K562 (cell line): Measurements from ENCODE around the gene KIF5A. TPM values are rescaled to one million over a fixed set of nuclear protein-coding genes. Genes with fewer than 3 reads are reported as not detected.

Experiments used
- ATAC-seq: fragments of 200-7000 bp; cut with Tn5 transposase; 3 replicates; pipeline ENCODE4 v1.9.1; 2020; ENCODE audit warnings: moderate library complexity
- BruUV-seq: library from RNA; stranded (reverse); fragments of 400-500 nt; replicated peaks from 2 replicates; lab custom pipeline; 2021; lab: Mats Ljungman, UMichigan
- CTCF ChIA-PET: fragments of 300-600 bp; formaldehyde crosslinking; extraction: SDS; loops from one replicate; lab custom pipeline; 2021; ENCODE audit warnings: low intra/inter-chr PET ratio; lab: Yijun Ruan, JAX
- POLR2A ChIA-PET: fragments of 300-600, 350-650 bp; sonication (Branson Sonifier 250); formaldehyde crosslinking; extraction: SDS; loops from one replicate; lab custom pipeline; 2021; ENCODE audit warnings: antibody characterized with exemption, inconsistent platforms; lab: Yijun Ruan, JAX
- DNase-seq, 4 experiments: peaks; one replicate each; pipeline versions ENCODE4 v3.0.0 to v3.0.0-alpha.2; 2011 to 2018; ENCODE audit warnings: low spot score in 3 of 4, mixed read lengths in 3 of 4; ENCODE audit errors: extremely low read depth in 1 of 4
- FAIRE-seq: peaks from 2 replicates; lab custom pipeline; 2011; peaks lifted over from hg19 to GRCh38; lab: Jason Lieb, UNC
- H2AFZ ChIP-seq: 2 replicates; pipeline ENCODE4 v1.6.0; 2011; ENCODE audit warnings: low read depth, low read length, control low read depth, inconsistent platforms
- H3K27ac ChIP-seq: fragments of 200-600 bp; 3 replicates; pipeline ENCODE4 v1.8.0; 2011; ENCODE audit warnings: low read depth, mild to moderate bottlenecking, control low read depth, inconsistent platforms, low read length, moderate library complexity, mixed read lengths; ENCODE audit errors: extremely low read depth
- H3K27me3 ChIP-seq, 2 experiments: fragments of 300-600 bp in 1 of 2; 2 replicates in 1 of 2; 3 replicates in 1 of 2; pipeline versions ENCODE4 v1.6.0 to v1.8.0; 2011; ENCODE audit warnings: inconsistent platforms in 2 of 2, low read length in 2 of 2, mild to moderate bottlenecking in 1 of 2, mixed read lengths in 1 of 2, moderate library complexity in 1 of 2; ENCODE audit not compliant: control insufficient read depth in 2 of 2, insufficient read depth in 2 of 2
- H3K36me3 ChIP-seq: fragments of 300-600 bp; 3 replicates; pipeline ENCODE4 v1.8.0; 2011; ENCODE audit warnings: mild to moderate bottlenecking, low read length, inconsistent platforms; ENCODE audit not compliant: control insufficient read depth, insufficient read depth
- H3K4me1 ChIP-seq, 2 experiments: fragments of 200-600 bp in 1 of 2; replicated peaks in 1 of 2; 2 replicates in 1 of 2; 3 replicates in 1 of 2; pipeline versions ENCODE4 v1.5.1 to v1.8.0; 2011; ENCODE audit warnings: inconsistent platforms in 2 of 2, low read length in 2 of 2, mild to moderate bottlenecking in 1 of 2, mixed read lengths in 1 of 2, moderate library complexity in 1 of 2; ENCODE audit not compliant: control insufficient read depth in 2 of 2, insufficient read depth in 2 of 2
- H3K4me2 ChIP-seq: 2 replicates; pipeline ENCODE4 v1.6.1; 2011; ENCODE audit warnings: low read length, control low read depth, inconsistent platforms, mixed read lengths; ENCODE audit not compliant: insufficient read depth
- H3K4me3 ChIP-seq: fragments of 200-600 bp; sonication (generic), shearing (Covaris generic); 2 replicates; pipeline ENCODE4 v1.5.1; 2016; ENCODE audit warnings: control low read depth, inconsistent platforms
- H3K79me2 ChIP-seq: fragments of 200-600 bp; 3 replicates; pipeline ENCODE4 v1.8.0; 2011; ENCODE audit warnings: low read length, inconsistent platforms; ENCODE audit not compliant: control insufficient read depth, insufficient read depth
- H3K9ac ChIP-seq, 2 experiments: 2 replicates each; pipeline versions ENCODE4 v1.6.0 to v1.6.1; 2011; ENCODE audit warnings: low read depth in 2 of 2, low read length in 2 of 2, control low read depth in 1 of 2, inconsistent platforms in 1 of 2, mild to moderate bottlenecking in 1 of 2, mixed read lengths in 1 of 2; ENCODE audit not compliant: insufficient read depth in 1 of 2
- H3K9me1 ChIP-seq: one replicate; pipeline ENCODE4 v1.6.0; 2011; ENCODE audit warnings: inconsistent platforms, mild to moderate bottlenecking, low read length, moderate library complexity; ENCODE audit not compliant: control insufficient read depth, insufficient read depth
- H3K9me3 ChIP-seq: replicated peaks from 2 replicates; pipeline ENCODE4 v1.5.1; 2011; ENCODE audit warnings: low read depth, low read length, inconsistent platforms; ENCODE audit not compliant: control insufficient read depth, insufficient read depth
- H4K20me1 ChIP-seq: replicated peaks from 2 replicates; pipeline ENCODE4 v1.6.1; 2011; ENCODE audit warnings: low read length, inconsistent platforms, mixed read lengths; ENCODE audit not compliant: control insufficient read depth, insufficient read depth
- GABPA ChIP-seq: fragments of 200-800 bp; sonication (Bioruptor generic); conservative IDR thresholded peaks from 2 replicates; pipeline ENCODE4 v1.6.1; 2016; ENCODE audit warnings: low read depth, missing genetic modification characterization, missing compliant biosample characterization
- KAT7 ChIP-seq: sonication (generic); formaldehyde crosslinking; IDR thresholded peaks from 2 replicates; pipeline ENCODE4 v1.8.0; 2022; ENCODE audit warnings: missing genetic modification reagents, mild to moderate bottlenecking, borderline replicate concordance
- NBN ChIP-seq: fragments of 450-650 bp; IDR thresholded peaks from 2 replicates; pipeline ENCODE4 v1.6.1; 2016; ENCODE audit warnings: low read depth, mild to moderate bottlenecking
- NCOA1 ChIP-seq: fragments of 450-650 bp; IDR thresholded peaks from 2 replicates; pipeline ENCODE4 v1.6.1; 2016; ENCODE audit warnings: low read depth
- PHB2 ChIP-seq: fragments of 450-650 bp; IDR thresholded peaks from 2 replicates; pipeline ENCODE4 v1.6.1; 2017; ENCODE audit warnings: low read depth
- POLR3G ChIP-seq: IDR thresholded peaks from 2 replicates; pipeline ENCODE4 v1.6.1; 2011; ENCODE audit not compliant: insufficient read length, insufficient replicate concordance; ENCODE audit errors: extremely low read depth
- SIN3B ChIP-seq: fragments of 450-650 bp; IDR thresholded peaks from 2 replicates; pipeline ENCODE4 v1.6.1; 2017; ENCODE audit warnings: low read depth, mild to moderate bottlenecking, moderate library complexity
- SMARCC2 ChIP-seq: fragments of 450-650 bp; IDR thresholded peaks from 2 replicates; pipeline ENCODE4 v1.6.1; 2017; ENCODE audit warnings: antibody characterized with exemption, moderate library complexity, mild to moderate bottlenecking, low read depth
- SPI1 ChIP-seq: IDR thresholded peaks from 2 replicates; pipeline ENCODE4 v1.6.1; 2011; ENCODE audit warnings: low read depth, low read length, control low read depth, borderline replicate concordance
- ZBTB7A ChIP-seq: IDR thresholded peaks from 2 replicates; pipeline ENCODE4 v1.6.1; 2011; ENCODE audit warnings: low read depth, mild to moderate bottlenecking, low read length, moderate library complexity, borderline replicate concordance; ENCODE audit not compliant: control insufficient read depth
- ZFX ChIP-seq: sonication (generic); formaldehyde crosslinking; IDR thresholded peaks from 2 replicates; pipeline ENCODE4 v1.8.0; 2022; ENCODE audit warnings: mild to moderate bottlenecking, missing genetic modification reagents, moderate library complexity
- ZNF668 ChIP-seq: fragments of 250-450 bp; sonication (Bioruptor Pico); IDR thresholded peaks from 2 replicates; pipeline ENCODE4 v1.8.0; 2022; ENCODE audit warnings: mild to moderate bottlenecking, inconsistent platforms
- WGBS: fragments of 100-300 bp; shearing (Covaris generic); methylation state at CpG from one replicate; pipeline ENCODE4 v1.1.6; 2016; ENCODE audit warnings: low coverage, mixed read lengths; ENCODE audit not compliant: insufficient coverage; ENCODE audit errors: missing lambda C conversion rate; 5-methylcytosine and 5-hydroxymethylcytosine counted together
- in situ Hi-C: fragments of 300-500 bp; cut with MboI; formaldehyde crosslinking; loops from 4 replicates; pipeline ENCODE4 v1.15.0; 2018; ENCODE audit warnings: inconsistent platforms, mixed read lengths
- intact Hi-C: fragments of 100-400 bp; cut with micrococcal nuclease; formaldehyde crosslinking; loops from 2 replicates; pipeline ENCODE4 v1.14.2; 2022
- polyA plus RNA-seq, 8 experiments: library from polyadenylated mRNA; depleted of rRNA in 4 of 8; stranded (reverse) in 5 of 8; unstranded in 3 of 8; fragments of >200 nt; fragmentation: Nextera tagmentation in 2 of 8; fragmentation: Illumina TruSeq in 1 of 8; extraction: Ambion mirVana in 2 of 8; extraction: Trizol in 1 of 8; gene quantifications; 2 replicates each; pipeline versions ENCODE4 v1.2.1 to v1.2.3, GENCODE V29; 2011 to 2014; ENCODE audit warnings: inconsistent platforms in 1 of 8, missing spikeins in 1 of 8
- total RNA-seq, 7 experiments: library from RNA; depleted of rRNA in 6 of 7; stranded (reverse); fragments of >200 nt in 6 of 7; fragmentation: Illumina TruSeq in 2 of 7; extraction: Trizol in 2 of 7; gene quantifications; 2 replicates each; pipeline versions ENCODE4 v1.2.1 to v1.2.3, GENCODE V29; 2011 to 2021; ENCODE audit warnings: low replicate concordance in 1 of 7
- TF ChIP-seq, protein P1 (sequence below): fragments of 450-650 bp; formaldehyde crosslinking; IDR thresholded peaks from 2 replicates; pipeline ENCODE4 v1.4.0; 2022; ENCODE audit warnings: missing genetic modification characterization
- TF ChIP-seq, protein P2 (sequence below): fragments of 450-650 bp; IDR thresholded peaks from 2 replicates; pipeline ENCODE4 v1.6.1; 2018; ENCODE audit not compliant: partially characterized antibody
- TF ChIP-seq, protein P3 (sequence below): fragments of 200-800 bp; sonication (Bioruptor generic); IDR thresholded peaks from 2 replicates; pipeline ENCODE4 v1.6.1; 2017; ENCODE audit warnings: missing genetic modification characterization, missing compliant biosample characterization

KIF5A gene
- total and polyA plus RNA-seq, 9 of the 15 experiments (the other 6 are each of a cell fraction or from before 2014, with no cell fraction given): 3.4 to 17.7 (median 8.0) TPM

DNA sequence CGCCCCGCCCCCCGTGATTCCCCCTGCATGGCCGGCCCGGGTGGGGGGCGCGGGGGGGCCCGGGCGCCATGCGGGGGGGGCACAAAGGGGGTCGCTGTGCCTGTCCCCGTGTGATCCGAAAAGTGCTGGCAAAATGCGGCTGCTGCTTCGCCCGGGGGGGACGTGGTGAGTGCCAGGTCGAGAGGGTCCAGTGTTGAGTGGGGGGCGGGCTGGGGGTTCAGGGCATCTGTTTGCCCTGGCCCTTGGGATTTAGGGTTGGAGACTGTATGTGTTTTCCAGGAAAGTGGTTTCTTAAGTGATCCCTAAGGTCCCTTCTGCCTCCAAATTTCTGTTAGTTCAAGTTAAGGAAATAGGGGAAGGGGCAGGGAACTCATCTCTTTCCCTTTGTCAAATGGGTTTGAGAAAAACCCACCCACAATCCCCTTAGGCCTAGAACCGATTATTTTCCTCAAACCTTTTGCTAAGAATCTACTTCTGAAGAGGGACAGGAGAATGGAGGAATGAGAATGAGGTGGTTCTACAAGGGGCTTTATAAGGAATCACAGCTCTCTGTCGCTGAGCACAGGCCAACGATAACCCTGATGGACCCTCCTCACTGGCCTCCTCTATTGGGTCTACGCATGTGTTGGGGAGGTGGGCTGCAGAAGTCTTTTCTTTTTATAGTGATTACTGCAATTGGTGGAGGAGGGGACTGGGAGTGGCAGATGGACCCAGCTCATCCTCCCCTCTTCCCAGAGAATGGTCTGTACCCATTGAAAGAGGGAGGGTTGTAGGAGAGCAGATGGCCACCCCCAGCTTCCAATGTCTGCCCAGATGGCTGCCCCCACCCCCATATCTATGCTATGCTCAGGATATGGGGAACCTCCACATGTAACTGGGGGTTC, 62.2 kb downstream of the KIF5A start:
- intact Hi-C loops: no loop called here
- peak overlapping the region; percentile 55 to 89 for H3K9ac ChIP-seq
- H2AFZ ChIP-seq: peak overlapping the region; percentile 35; the same call in 1 of the 2 replicates
- in situ Hi-C loops: no loop called here
- H3K27me3 ChIP-seq: no peaks in the 10 kb centered on the region
- H3K79me2 ChIP-seq: peaks cover 2% of the 10 kb centered on the region; the same call in 2 of the 3 replicates
- peaks cover 4% of the 10 kb centered on the region for H3K9me1 ChIP-seq
- TSS peak; percentile 79 for BruUV-seq
- POLR2A ChIA-PET: interaction anchor here (0.8 to 1.7 kb wide), 6 partner anchors 8 to 96 kb away, joined by 3 to 6 read pairs (median 4); partner anchors contain the start of genes DDIT3 and DTX3
- TF ChIP-seq GABPA (tag) (peak; percentile 12; the same call in 1 of the 2 replicates), KAT7 (CRISPR knock-in tag) (no peak), SIN3B (no peak), NCOA1 (no peak), ZFX (CRISPR knock-in tag) (no peak), ZBTB7A (0 out of 2 replicates have a peak, but pooled peaks have one; percentile 8), SPI1 (0 out of 2 replicates have a peak, but pooled peaks have one; percentile 2), ZNF668 (CRISPR knock-in tag) (no peak), POLR3G (no peak), SMARCC2 (no peak), NBN (no peak), PHB2 (no peak)
- TF ChIP-seq, protein P1, sequence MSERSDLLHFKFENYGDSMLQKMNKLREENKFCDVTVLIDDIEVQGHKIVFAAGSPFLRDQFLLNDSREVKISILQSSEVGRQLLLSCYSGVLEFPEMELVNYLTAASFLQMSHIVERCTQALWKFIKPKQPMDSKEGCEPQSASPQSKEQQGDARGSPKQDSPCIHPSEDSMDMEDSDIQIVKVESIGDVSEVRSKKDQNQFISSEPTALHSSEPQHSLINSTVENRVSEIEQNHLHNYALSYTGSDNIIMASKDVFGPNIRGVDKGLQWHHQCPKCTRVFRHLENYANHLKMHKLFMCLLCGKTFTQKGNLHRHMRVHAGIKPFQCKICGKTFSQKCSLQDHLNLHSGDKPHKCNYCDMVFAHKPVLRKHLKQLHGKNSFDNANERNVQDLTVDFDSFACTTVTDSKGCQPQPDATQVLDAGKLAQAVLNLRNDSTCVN: no peak
- TF ChIP-seq, protein P2, sequence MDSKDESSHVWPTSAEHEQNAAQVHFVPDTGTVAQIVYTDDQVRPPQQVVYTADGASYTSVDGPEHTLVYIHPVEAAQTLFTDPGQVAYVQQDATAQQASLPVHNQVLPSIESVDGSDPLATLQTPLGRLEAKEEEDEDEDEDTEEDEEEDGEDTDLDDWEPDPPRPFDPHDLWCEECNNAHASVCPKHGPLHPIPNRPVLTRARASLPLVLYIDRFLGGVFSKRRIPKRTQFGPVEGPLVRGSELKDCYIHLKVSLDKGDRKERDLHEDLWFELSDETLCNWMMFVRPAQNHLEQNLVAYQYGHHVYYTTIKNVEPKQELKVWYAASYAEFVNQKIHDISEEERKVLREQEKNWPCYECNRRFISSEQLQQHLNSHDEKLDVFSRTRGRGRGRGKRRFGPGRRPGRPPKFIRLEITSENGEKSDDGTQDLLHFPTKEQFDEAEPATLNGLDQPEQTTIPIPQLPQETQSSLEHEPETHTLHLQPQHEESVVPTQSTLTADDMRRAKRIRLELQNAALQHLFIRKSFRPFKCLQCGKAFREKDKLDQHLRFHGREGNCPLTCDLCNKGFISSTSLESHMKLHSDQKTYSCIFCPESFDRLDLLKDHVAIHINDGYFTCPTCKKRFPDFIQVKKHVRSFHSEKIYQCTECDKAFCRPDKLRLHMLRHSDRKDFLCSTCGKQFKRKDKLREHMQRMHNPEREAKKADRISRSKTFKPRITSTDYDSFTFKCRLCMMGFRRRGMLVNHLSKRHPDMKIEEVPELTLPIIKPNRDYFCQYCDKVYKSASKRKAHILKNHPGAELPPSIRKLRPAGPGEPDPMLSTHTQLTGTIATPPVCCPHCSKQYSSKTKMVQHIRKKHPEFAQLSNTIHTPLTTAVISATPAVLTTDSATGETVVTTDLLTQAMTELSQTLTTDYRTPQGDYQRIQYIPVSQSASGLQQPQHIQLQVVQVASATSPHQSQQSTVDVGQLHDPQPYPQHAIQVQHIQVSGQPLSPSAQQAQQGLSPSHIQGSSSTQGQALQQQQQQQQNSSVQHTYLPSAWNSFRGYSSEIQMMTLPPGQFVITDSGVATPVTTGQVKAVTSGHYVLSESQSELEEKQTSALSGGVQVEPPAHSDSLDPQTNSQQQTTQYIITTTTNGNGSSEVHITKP: peak; percentile 93
- TF ChIP-seq, protein P3, sequence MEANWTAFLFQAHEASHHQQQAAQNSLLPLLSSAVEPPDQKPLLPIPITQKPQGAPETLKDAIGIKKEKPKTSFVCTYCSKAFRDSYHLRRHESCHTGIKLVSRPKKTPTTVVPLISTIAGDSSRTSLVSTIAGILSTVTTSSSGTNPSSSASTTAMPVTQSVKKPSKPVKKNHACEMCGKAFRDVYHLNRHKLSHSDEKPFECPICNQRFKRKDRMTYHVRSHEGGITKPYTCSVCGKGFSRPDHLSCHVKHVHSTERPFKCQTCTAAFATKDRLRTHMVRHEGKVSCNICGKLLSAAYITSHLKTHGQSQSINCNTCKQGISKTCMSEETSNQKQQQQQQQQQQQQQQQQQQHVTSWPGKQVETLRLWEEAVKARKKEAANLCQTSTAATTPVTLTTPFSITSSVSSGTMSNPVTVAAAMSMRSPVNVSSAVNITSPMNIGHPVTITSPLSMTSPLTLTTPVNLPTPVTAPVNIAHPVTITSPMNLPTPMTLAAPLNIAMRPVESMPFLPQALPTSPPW (CRISPR knock-in tag): peak; percentile 12
- FAIRE-seq (no peak), ATAC-seq (no peak), DNase-seq (no peak)
- CTCF ChIA-PET: no interaction called here
- no peaks in the 10 kb centered on the region for H4K20me1 ChIP-seq
- peak overlapping the region; percentile 72 for H3K27ac ChIP-seq
- peak overlapping the region; percentile 67 for H3K4me2 ChIP-seq
- WGBS: 32% methylated on average over 6 of the region's 23 CpGs
- H3K4me3 ChIP-seq: peak overlapping the region; percentile 65
- H3K9me3 ChIP-seq: no peaks in the 10 kb centered on the region
- peaks cover 16% of the 10 kb centered on the region; the same call in 2 of the 3 replicates for H3K36me3 ChIP-seq
- H3K4me1 ChIP-seq: peaks cover 50 to 57% of the 10 kb centered on the region in 2 experiments
